ENCODE results near the gene ARHGEF4.

The ARHGEF4 gene

DNA sequence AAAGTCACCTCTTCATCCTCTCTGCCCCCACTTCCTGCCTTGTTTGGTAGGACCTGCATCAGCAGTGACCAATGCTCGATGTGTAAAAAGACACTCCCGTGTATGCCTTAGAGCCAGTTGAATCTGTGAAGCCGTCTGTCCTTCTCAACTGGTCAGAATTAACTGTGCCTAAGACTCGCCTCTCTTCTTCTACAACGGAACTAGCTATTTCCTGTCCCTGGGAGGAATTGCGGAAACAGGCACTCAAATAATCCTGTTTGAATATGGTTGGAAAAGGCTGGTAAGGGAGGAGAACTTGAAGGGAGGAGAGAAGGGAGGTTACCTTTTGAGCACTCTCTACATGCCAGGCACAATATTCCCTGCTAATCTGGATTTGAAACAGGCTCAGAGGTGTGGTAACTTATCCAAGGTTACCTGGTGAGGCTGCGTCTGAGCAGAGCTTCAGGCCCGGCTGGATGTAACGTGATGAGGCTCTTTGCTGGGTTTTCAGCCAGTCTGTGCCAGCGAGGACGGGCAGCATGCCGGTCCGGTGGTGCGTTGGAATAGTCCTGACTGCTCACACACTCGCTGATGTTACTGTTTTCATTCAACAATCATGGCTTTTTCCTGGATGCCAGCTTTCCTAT, 129.5 kb downstream of the ARHGEF4 start:
- H3K4me2 ChIP-seq (ENCODE audit: low read depth, low read length), result no peak overlapping the region
- H3K27ac ChIP-seq (ENCODE audit: low read length), result no peak overlapping the region
- no peak for TF ChIP-seq EZH2phosphoT487 (IDR thresholded peaks at IDR 0.05; ENCODE audit: low read length)
- TF ChIP-seq, protein P1, sequence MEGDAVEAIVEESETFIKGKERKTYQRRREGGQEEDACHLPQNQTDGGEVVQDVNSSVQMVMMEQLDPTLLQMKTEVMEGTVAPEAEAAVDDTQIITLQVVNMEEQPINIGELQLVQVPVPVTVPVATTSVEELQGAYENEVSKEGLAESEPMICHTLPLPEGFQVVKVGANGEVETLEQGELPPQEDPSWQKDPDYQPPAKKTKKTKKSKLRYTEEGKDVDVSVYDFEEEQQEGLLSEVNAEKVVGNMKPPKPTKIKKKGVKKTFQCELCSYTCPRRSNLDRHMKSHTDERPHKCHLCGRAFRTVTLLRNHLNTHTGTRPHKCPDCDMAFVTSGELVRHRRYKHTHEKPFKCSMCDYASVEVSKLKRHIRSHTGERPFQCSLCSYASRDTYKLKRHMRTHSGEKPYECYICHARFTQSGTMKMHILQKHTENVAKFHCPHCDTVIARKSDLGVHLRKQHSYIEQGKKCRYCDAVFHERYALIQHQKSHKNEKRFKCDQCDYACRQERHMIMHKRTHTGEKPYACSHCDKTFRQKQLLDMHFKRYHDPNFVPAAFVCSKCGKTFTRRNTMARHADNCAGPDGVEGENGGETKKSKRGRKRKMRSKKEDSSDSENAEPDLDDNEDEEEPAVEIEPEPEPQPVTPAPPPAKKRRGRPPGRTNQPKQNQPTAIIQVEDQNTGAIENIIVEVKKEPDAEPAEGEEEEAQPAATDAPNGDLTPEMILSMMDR (IDR thresholded peaks at IDR 0.05; ENCODE audit: low read length), result no peak
- no peak for TF ChIP-seq EZH2 (optimal IDR thresholded peaks at IDR 0.05; ENCODE audit: low read depth, low read length)
- DNase-seq, result no peak
- no peaks in the 10 kb centered on the region for H3K9me2 ChIP-seq (replicated peaks; ENCODE audit: insufficient read depth, low read length)
- H3K9ac ChIP-seq (ENCODE audit: low read length), result no peak overlapping the region
- no peaks in the 10 kb centered on the region for H3K4me1 ChIP-seq (ENCODE audit: low read length)
- no peaks in the 10 kb centered on the region for H3F3A ChIP-seq (ENCODE audit: insufficient read depth, low read length)
- no peak overlapping the region for H2AFZ ChIP-seq (ENCODE audit: low read length)
- H3K36me3 ChIP-seq (replicated peaks; ENCODE audit: insufficient read depth, low read length), result no peaks in the 10 kb centered on the region
- H3K9me3 ChIP-seq (replicated peaks; ENCODE audit: insufficient read depth, low read length), result no peaks in the 10 kb centered on the region
- no peaks in the 10 kb centered on the region for H3K79me2 ChIP-seq (ENCODE audit: low read length)
- no peak overlapping the region for H3K4me3 ChIP-seq (ENCODE audit: low read length)
- H3K27me3 ChIP-seq (replicated peaks; ENCODE audit: insufficient read depth, low read length), result no peaks in the 10 kb centered on the region
- H4K20me1 ChIP-seq (ENCODE audit: insufficient read depth, low read length), result no peaks in the 10 kb centered on the region

- no peak overlapping the region for H3K9ac ChIP-seq (ENCODE audit: low read length)
- H4K20me1 ChIP-seq (ENCODE audit: insufficient read depth, low read length), result no peaks in the 10 kb centered on the region
- no peak overlapping the region for H3K4me3 ChIP-seq (ENCODE audit: low read length)
- no peak overlapping the region for H2AFZ ChIP-seq (ENCODE audit: low read length)
- H3K9me2 ChIP-seq (replicated peaks; ENCODE audit: insufficient read depth, low read length), result no peaks in the 10 kb centered on the region
- no peak overlapping the region for H3K4me2 ChIP-seq (ENCODE audit: low read depth, low read length)
- no peaks in the 10 kb centered on the region for H3K9me3 ChIP-seq (replicated peaks; ENCODE audit: insufficient read depth, low read length)
- TF ChIP-seq EZH2phosphoT487 (IDR thresholded peaks at IDR 0.05; ENCODE audit: low read length), result no peak
- TF ChIP-seq, protein P1 (IDR thresholded peaks at IDR 0.05; ENCODE audit: low read length), result no peak
- TF ChIP-seq EZH2 (optimal IDR thresholded peaks at IDR 0.05; ENCODE audit: low read depth, low read length), result no peak
- DNase-seq, result no peak
- no peaks in the 10 kb centered on the region for H3K27me3 ChIP-seq (replicated peaks; ENCODE audit: insufficient read depth, low read length)
- no peaks in the 10 kb centered on the region for H3F3A ChIP-seq (ENCODE audit: insufficient read depth, low read length)
- no peaks in the 10 kb centered on the region for H3K79me2 ChIP-seq (ENCODE audit: low read length)
- no peaks in the 10 kb centered on the region for H3K4me1 ChIP-seq (ENCODE audit: low read length)
- no peak overlapping the region for H3K27ac ChIP-seq (ENCODE audit: low read length)
- H3K36me3 ChIP-seq (replicated peaks; ENCODE audit: insufficient read depth, low read length), result no peaks in the 10 kb centered on the region
Measured at GRCh38 chr2:130966775-130967490, 130.2 kb downstream of the ARHGEF4 start.

GRCh38 chr2:130972410-130972809, 135.7 kb downstream of the ARHGEF4 start:
- Histone ChIP-seq H3K4me2 (ENCODE audit: low read depth, low read length) (no peak overlapping the region), H3K4me1 (ENCODE audit: low read length) (no peaks in the 10 kb centered on the region), H3K4me3 (ENCODE audit: low read length) (no peak overlapping the region), H3K9ac (ENCODE audit: low read length) (no peak overlapping the region), H3F3A (ENCODE audit: insufficient read depth, low read length) (no peaks in the 10 kb centered on the region), H4K20me1 (ENCODE audit: insufficient read depth, low read length) (no peaks in the 10 kb centered on the region), H2AFZ (ENCODE audit: low read length) (no peak overlapping the region), H3K36me3 (replicated peaks; ENCODE audit: insufficient read depth, low read length) (no peaks in the 10 kb centered on the region), H3K79me2 (ENCODE audit: low read length) (no peaks in the 10 kb centered on the region), H3K9me3 (replicated peaks; ENCODE audit: insufficient read depth, low read length) (no peaks in the 10 kb centered on the region), H3K27me3 (replicated peaks; ENCODE audit: insufficient read depth, low read length) (no peaks in the 10 kb centered on the region), H3K9me2 (replicated peaks; ENCODE audit: insufficient read depth, low read length) (no peaks in the 10 kb centered on the region), H3K27ac (ENCODE audit: low read length) (no peak overlapping the region)
- TF ChIP-seq EZH2 (optimal IDR thresholded peaks at IDR 0.05; ENCODE audit: low read depth, low read length), result no peak
- TF ChIP-seq EZH2phosphoT487 (IDR thresholded peaks at IDR 0.05; ENCODE audit: low read length), result no peak
- TF ChIP-seq, protein P1 (IDR thresholded peaks at IDR 0.05; ENCODE audit: low read length), result no peak
- no peak for DNase-seq
